ENCODE results near the gene SLC22A31. TPM values are rescaled to one million over a fixed set of nuclear protein-coding genes. Genes with fewer than 3 reads are reported as not detected.

The SLC22A31 gene
- total RNA-seq, 2 donors from 2014 or later: 68.2 TPM; not detected in 1

GRCh38 chr16:89175280-89176146 is 24.8 kb downstream of the SLC22A31 start:
- Histone ChIP-seq H3K4me1 (peaks cover 11% of the 10 kb centered on the region), H3K9me3 (no peaks in the 10 kb centered on the region), H3K27ac (no peak overlapping the region), H3K36me3 (replicated peaks in 1 of 2; ENCODE audit: insufficient read depth in 1 of 2, low read depth in 2 of 2) (no peaks in the 10 kb centered on the region), H3K27me3 (no peaks in the 10 kb centered on the region), H3K4me3 (no peak overlapping the region)
- TF ChIP-seq POLR2A (IDR thresholded peaks at IDR 0.05) (no peak), CTCF (IDR thresholded peaks at IDR 0.05) (no peak)
- intact Hi-C loops (cut with DNase I): no loop called here
- 25 to 50% methylated on average over 4 to 20 of the region's 20 CpGs for WGBS, 2 donors
- DNase-seq: no peak
- no peak for ATAC-seq

DNA sequence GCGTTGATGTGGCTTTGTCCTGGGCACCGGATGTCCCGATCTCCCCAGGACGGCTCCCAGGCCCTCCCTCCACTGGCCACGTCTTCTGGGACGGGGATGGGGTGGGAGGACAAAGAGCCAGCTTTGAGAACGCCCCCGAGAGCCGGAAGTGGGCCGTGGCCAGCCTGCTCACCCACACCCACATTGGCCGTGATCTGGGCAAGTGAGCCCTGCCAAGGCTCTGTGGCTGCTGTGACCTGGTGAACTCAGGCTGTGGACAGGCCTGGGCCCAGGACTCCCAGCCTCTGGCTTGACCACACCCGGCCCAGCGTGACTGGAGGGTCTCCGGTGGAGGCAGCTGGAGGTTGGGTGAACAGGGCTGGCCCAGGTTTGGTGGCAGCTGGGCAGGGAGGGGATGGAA is 25.5 kb downstream of the SLC22A31 start:
- Histone ChIP-seq H3K27me3 (no peaks in the 10 kb centered on the region), H3K36me3 (replicated peaks in 1 of 2; ENCODE audit: insufficient read depth in 1 of 2, low read depth in 2 of 2) (no peaks in the 10 kb centered on the region), H3K9me3 (no peaks in the 10 kb centered on the region), H3K4me1 (peaks cover 17% of the 10 kb centered on the region), H3K27ac (no peak overlapping the region), H3K4me3 (no peak overlapping the region)
- no peak for DNase-seq
- TF ChIP-seq POLR2A (IDR thresholded peaks at IDR 0.05): no peak
- TF ChIP-seq CTCF (IDR thresholded peaks at IDR 0.05): no peak
- intact Hi-C loops (cut with DNase I): no loop called here
- WGBS, 2 donors: 69 to 82% methylated on average over 6 to 13 of the region's 14 CpGs
- ATAC-seq: no peak

DNA sequence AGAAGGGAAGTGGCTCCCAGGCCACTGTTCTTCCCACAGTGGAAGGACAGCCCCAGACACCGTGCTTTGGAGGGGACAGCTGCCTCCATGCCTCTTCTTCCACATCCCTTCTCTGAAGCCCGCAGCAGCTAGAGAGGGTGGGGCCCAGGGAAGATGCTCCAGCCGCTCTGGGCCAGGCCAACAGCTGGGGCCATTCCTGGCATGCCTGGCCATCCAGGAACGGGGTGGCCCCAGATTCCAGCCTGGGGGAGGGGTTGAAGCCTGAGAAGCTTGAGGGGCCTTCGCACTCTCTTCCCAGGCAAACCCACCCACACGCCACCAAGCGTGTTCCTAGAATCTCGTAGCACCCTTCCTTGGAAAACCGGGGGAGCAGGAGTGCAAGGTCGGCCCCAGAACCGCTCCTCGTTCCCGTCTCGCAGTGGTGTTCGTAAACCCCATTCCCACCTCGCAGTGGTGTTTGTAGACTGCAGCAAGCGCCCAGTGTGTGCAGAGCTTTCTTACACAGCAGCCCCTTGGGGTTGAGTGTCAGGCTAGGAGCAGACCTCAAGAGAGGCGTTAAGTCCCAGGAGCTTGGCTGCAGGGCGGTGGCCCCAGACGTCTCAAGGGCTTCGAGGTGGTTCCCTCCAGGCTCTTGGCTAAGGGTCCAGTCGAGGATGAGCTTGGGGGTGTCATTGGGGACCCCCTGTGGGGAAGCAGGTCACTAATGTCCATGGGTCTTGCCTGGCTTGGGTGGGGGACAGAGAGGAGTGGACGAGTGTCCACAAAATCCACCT is 26.1 kb downstream of the SLC22A31 start:
- TF ChIP-seq CTCF (IDR thresholded peaks at IDR 0.05): no peak
- no peak for TF ChIP-seq POLR2A (IDR thresholded peaks at IDR 0.05)
- Histone ChIP-seq H3K27ac (no peak overlapping the region), H3K4me1 (peaks cover 17% of the 10 kb centered on the region), H3K9me3 (no peaks in the 10 kb centered on the region), H3K27me3 (peaks cover 0 to 2% of the 10 kb centered on the region in 2 donors), H3K4me3 (no peak overlapping the region), H3K36me3 (replicated peaks in 1 of 2; ENCODE audit: insufficient read depth in 1 of 2, low read depth in 2 of 2) (no peaks in the 10 kb centered on the region)
- DNase-seq: no peak
- ATAC-seq: no peak
- 70 to 82% methylated on average over 12 to 23 of the region's 23 CpGs for WGBS, 2 donors
- intact Hi-C loops (cut with DNase I): no loop called here

- DNase-seq: no peak
- H3K4me3 ChIP-seq: no peak overlapping the region
- no peaks in the 10 kb centered on the region for H3K9me3 ChIP-seq
- TF ChIP-seq POLR2A (IDR thresholded peaks at IDR 0.05) (no peak), CTCF (IDR thresholded peaks at IDR 0.05) (no peak)
- peaks cover 17% of the 10 kb centered on the region for H3K4me1 ChIP-seq
- peaks cover 0 to 11% of the 10 kb centered on the region in 2 donors for H3K27me3 ChIP-seq
- WGBS, 2 donors: 59 to 76% methylated on average over 3 to 11 of the region's 11 CpGs
- H3K36me3 ChIP-seq (replicated peaks in 1 of 2; ENCODE audit: insufficient read depth in 1 of 2, low read depth in 2 of 2): no peaks in the 10 kb centered on the region
- no peak for ATAC-seq
- intact Hi-C loops (cut with DNase I): no loop called here
- H3K27ac ChIP-seq: no peak overlapping the region
Observed at GRCh38 chr16:89173174-89173921, 27.0 kb downstream of the SLC22A31 start.
